H1 (cell line): Measurements from ENCODE around the gene THYN1. TPM values are rescaled to one million over a fixed set of nuclear protein-coding genes. Genes with fewer than 3 reads are reported as not detected.

ENCODE experiments used
- CTCF ChIA-PET: fragments of 300-600 bp; sonication (Branson Sonifier 250); formaldehyde crosslinking; loops from one replicate; lab custom pipeline; 2021; ENCODE audit not compliant: partially characterized antibody; lab: Charles Lee
- POLR2A ChIA-PET: fragments of 300-600 bp; sonication (Branson Sonifier 250); formaldehyde crosslinking; loops from one replicate; lab custom pipeline; 2021; ENCODE audit warnings: inconsistent platforms; ENCODE audit not compliant: partially characterized antibody; lab: Charles Lee
- DNase-seq, 2 experiments: peaks; one replicate each; pipeline versions ENCODE4 v3.0.0 to v3.0.0-alpha.2; 2010 to 2022; ENCODE audit warnings: low spot score in 2 of 2, low read depth in 1 of 2, mixed read lengths in 1 of 2
- FAIRE-seq: peaks from 2 replicates; lab custom pipeline; 2011; peaks lifted over from hg19 to GRCh38; lab: Jason Lieb, UNC
- H2AFZ ChIP-seq: 2 replicates; pipeline ENCODE4 v1.8.1; 2012; ENCODE audit warnings: low read length, inconsistent platforms
- H2AK5ac ChIP-seq: 2 replicates; pipeline ENCODE4 v1.6.1; 2013; ENCODE audit warnings: low read depth, low read length
- H2BK120ac ChIP-seq: replicated peaks from 2 replicates; pipeline ENCODE3; 2013; ENCODE audit warnings: low read depth, low read length, inconsistent platforms
- H2BK12ac ChIP-seq: 2 replicates; pipeline ENCODE4 v1.6.1; 2013; ENCODE audit warnings: low read depth, low read length
- H2BK15ac ChIP-seq: 2 replicates; pipeline ENCODE4 v1.6.1; 2013; ENCODE audit warnings: low read length
- H2BK20ac ChIP-seq: 2 replicates; pipeline ENCODE4 v1.6.1; 2013; ENCODE audit warnings: low read length
- H2BK5ac ChIP-seq: 2 replicates; pipeline ENCODE4 v1.6.1; 2013; ENCODE audit warnings: low read depth, low read length
- H3K14ac ChIP-seq: 2 replicates; pipeline ENCODE4 v1.6.1; 2013; ENCODE audit warnings: inconsistent platforms; ENCODE audit not compliant: insufficient read length
- H3K18ac ChIP-seq: 2 replicates; pipeline ENCODE4 v1.6.1; 2013; ENCODE audit warnings: low read length; ENCODE audit errors: extremely low read depth
- H3K23ac ChIP-seq: 2 replicates; pipeline ENCODE4 v1.6.1; 2013; ENCODE audit warnings: inconsistent platforms; ENCODE audit not compliant: insufficient read length
- H3K23me2 ChIP-seq: 2 replicates; pipeline ENCODE4 v1.6.1; 2013; ENCODE audit warnings: low read depth, low read length
- H3K27ac ChIP-seq: 2 replicates; pipeline ENCODE4 v1.6.1; 2011; ENCODE audit warnings: low read depth, low read length, inconsistent platforms
- H3K27me3 ChIP-seq, 4 experiments: replicated peaks in 1 of 4; 1 replicate in 1 of 4; 2 replicates in 3 of 4; pipeline versions ENCODE4 v1.6.1 to v1.8.1; 2011 to 2013; ENCODE audit warnings: low read length in 3 of 4, mild to moderate bottlenecking in 3 of 4, inconsistent platforms in 2 of 4, mixed read lengths in 2 of 4, moderate library complexity in 1 of 4; ENCODE audit not compliant: control insufficient read depth in 3 of 4, insufficient read depth in 3 of 4; ENCODE audit errors: extremely low read depth in 1 of 4
- H3K36me3 ChIP-seq, 4 experiments: 2 replicates each; pipeline versions ENCODE4 v1.6.1 to v1.8.1; 2011 to 2013; ENCODE audit warnings: mild to moderate bottlenecking in 4 of 4, low read length in 3 of 4, moderate library complexity in 2 of 4, control low read depth in 1 of 4, inconsistent platforms in 1 of 4; ENCODE audit not compliant: insufficient read depth in 4 of 4, control insufficient read depth in 2 of 4
- H3K4ac ChIP-seq: replicated peaks from 2 replicates; pipeline ENCODE3; 2013; ENCODE audit warnings: low read length, low read depth, mixed read lengths, inconsistent platforms; ENCODE audit not compliant: insufficient read length
- H3K4me1 ChIP-seq, 4 experiments: replicated peaks in 1 of 4; 1 replicate in 1 of 4; 2 replicates in 3 of 4; pipeline versions ENCODE4 v1.6.1 to v1.8.1; 2011 to 2013; ENCODE audit warnings: low read length in 3 of 4, inconsistent platforms in 2 of 4, mixed read lengths in 1 of 4; ENCODE audit not compliant: insufficient read depth in 4 of 4, control insufficient read depth in 3 of 4
- H3K4me2 ChIP-seq, 2 experiments: 2 replicates each; pipeline versions ENCODE4 v1.6.1 to v1.8.1; 2011 to 2013; ENCODE audit warnings: low read depth in 2 of 2, low read length in 2 of 2, control low read depth in 1 of 2, inconsistent platforms in 1 of 2, mild to moderate bottlenecking in 1 of 2; ENCODE audit not compliant: insufficient read depth in 1 of 2
- H3K4me3 ChIP-seq, 4 experiments: fragments of 200-600, 300-600 bp in 1 of 4; sonication (generic), shearing (Covaris generic), sonication (Bioruptor Twin) in 1 of 4; 2 replicates each; pipeline versions ENCODE4 v1.5.1 to v1.8.1; 2011 to 2016; ENCODE audit warnings: low read length in 4 of 4, low read depth in 3 of 4, control low read depth in 2 of 4, inconsistent platforms in 2 of 4, mild to moderate bottlenecking in 2 of 4, mixed read lengths in 1 of 4, moderate library complexity in 1 of 4; ENCODE audit not compliant: insufficient read depth in 2 of 4; ENCODE audit errors: extremely low read depth in 1 of 4
- H3K56ac ChIP-seq: replicated peaks from 2 replicates; pipeline ENCODE3; 2013; ENCODE audit warnings: low read depth, mild to moderate bottlenecking, mixed read lengths, low read length, inconsistent platforms; ENCODE audit not compliant: insufficient read length
- H3K79me1 ChIP-seq: 2 replicates; pipeline ENCODE4 v1.6.1; 2013; ENCODE audit warnings: low read depth, low read length, control low read depth
- H3K79me2 ChIP-seq, 2 experiments: 2 replicates each; pipeline versions ENCODE4 v1.6.1 to v1.8.1; 2012 to 2013; ENCODE audit warnings: low read length in 2 of 2, mild to moderate bottlenecking in 2 of 2, inconsistent platforms in 1 of 2; ENCODE audit not compliant: insufficient read depth in 2 of 2, control insufficient read depth in 1 of 2
- H3K9ac ChIP-seq, 4 experiments: replicated peaks in 1 of 4; 1 replicate in 1 of 4; 2 replicates in 3 of 4; pipeline versions ENCODE4 v1.6.1 to v1.8.1; 2011 to 2013; ENCODE audit warnings: low read depth in 3 of 4, low read length in 3 of 4, control low read depth in 2 of 4, mild to moderate bottlenecking in 2 of 4, moderate library complexity in 2 of 4, inconsistent platforms in 1 of 4; ENCODE audit errors: extremely low read depth in 1 of 4
- H3K9me3 ChIP-seq, 2 experiments: 2 replicates each; pipeline versions ENCODE4 v1.6.1 to v1.8.1; 2012 to 2013; ENCODE audit warnings: mild to moderate bottlenecking in 2 of 2, moderate library complexity in 2 of 2, control low read depth in 1 of 2, inconsistent platforms in 1 of 2, low read depth in 1 of 2, low read length in 1 of 2, mixed read lengths in 1 of 2; ENCODE audit not compliant: insufficient read depth in 2 of 2
- H4K20me1 ChIP-seq, 2 experiments: replicated peaks in 1 of 2; 2 replicates each; pipeline versions ENCODE3 to v1.8.1; 2011 to 2013; ENCODE audit warnings: inconsistent platforms in 2 of 2, low read length in 2 of 2, mild to moderate bottlenecking in 1 of 2; ENCODE audit not compliant: insufficient read depth in 2 of 2, control insufficient read depth in 1 of 2
- H4K5ac ChIP-seq: 2 replicates; pipeline ENCODE4 v1.6.1; 2013; ENCODE audit warnings: low read length, low read depth, mixed read lengths, inconsistent platforms; ENCODE audit not compliant: insufficient read length
- H4K8ac ChIP-seq: 2 replicates; pipeline ENCODE4 v1.8.0; 2013; ENCODE audit warnings: mild to moderate bottlenecking, moderate library complexity, low read length, inconsistent platforms; ENCODE audit not compliant: insufficient read depth; ENCODE audit errors: extremely low read depth
- H4K91ac ChIP-seq: replicated peaks from 2 replicates; pipeline ENCODE3; 2013; ENCODE audit warnings: low read length, mixed read lengths, inconsistent platforms; ENCODE audit not compliant: insufficient read length
- CTCF ChIP-seq, 3 experiments: IDR thresholded peaks; 1 replicate in 2 of 3; 2 replicates in 1 of 3; pipeline versions ENCODE4 v1.5.1 to v1.6.1; 2011; ENCODE audit warnings: low read length in 3 of 3, mild to moderate bottlenecking in 3 of 3, inconsistent platforms in 2 of 3, low read depth in 1 of 3, moderate library complexity in 1 of 3; ENCODE audit not compliant: insufficient read depth in 1 of 3; ENCODE audit errors: control extremely low read depth in 1 of 3
- GABPA ChIP-seq: IDR thresholded peaks from 2 replicates; pipeline ENCODE4 v1.6.1; 2011; ENCODE audit warnings: mild to moderate bottlenecking, low read length, moderate library complexity, borderline replicate concordance; ENCODE audit not compliant: insufficient read depth
- RAD21 ChIP-seq, 2 experiments: IDR thresholded peaks in 1 of 2; conservative IDR thresholded peaks in 1 of 2; 2 replicates each; pipeline ENCODE4 v1.6.1; 2011; ENCODE audit warnings: low read depth in 2 of 2, low read length in 2 of 2, improper control_type of control experiment in 1 of 2, inconsistent platforms in 1 of 2, mild to moderate bottlenecking in 1 of 2, moderate library complexity in 1 of 2
- WGBS, 2 experiments: shearing (Covaris generic) in 1 of 2; methylation state at CpG; one replicate each; pipeline versions ENCODE4 v1.1.6 to v1.1.7; 2013 to 2015; ENCODE audit warnings: low lambda C conversion rate in 2 of 2, mixed read lengths in 2 of 2, inconsistent platforms in 1 of 2, low coverage in 1 of 2, missing lambda C conversion rate in 1 of 2; ENCODE audit not compliant: insufficient replicate concordance in 2 of 2, insufficient coverage in 1 of 2, insufficient read length in 1 of 2; ENCODE audit errors: extremely low coverage in 1 of 2, missing lambda C conversion rate in 1 of 2; 5-methylcytosine and 5-hydroxymethylcytosine counted together
- polyA plus RNA-seq, 7 experiments: library from polyadenylated mRNA; depleted of rRNA in 3 of 7; stranded (reverse) in 5 of 7; unstranded in 2 of 7; fragments of >200 nt in 5 of 7; fragments of 200-250 nt in 2 of 7; gene quantifications; 1 replicate in 5 of 7; 2 replicates in 1 of 7; 4 replicates in 1 of 7; pipeline versions ENCODE4 v1.2.1 to v1.2.3, GENCODE V29; 2011 to 2013; ENCODE audit warnings: missing spikeins in 2 of 7, mixed read lengths in 2 of 7
- total RNA-seq: library from RNA; stranded (reverse); fragmentation: NEBNext Ultra II Directional; extraction: Animal tissue kit (Norgen Biotek cat#: 25700); gene quantifications from 2 replicates; pipeline ENCODE4 v1.2.1, GENCODE V29; 2021

THYN1 gene
- total and polyA plus RNA-seq, 2 of the 8 experiments (the other 6 are each of a cell fraction or from before 2014, with no cell fraction given) = 77.3 to 95.1 TPM

GRCh38 chr11:134207538-134208239 lies 45.5 kb downstream of the THYN1 start:
- Histone ChIP-seq H3K56ac (no peak overlapping the region), H4K91ac (no peak overlapping the region), H3K9ac (no peak overlapping the region), H2BK5ac (no peak overlapping the region), H3K18ac (no peak overlapping the region), H3K9me3 (no peaks in the 10 kb centered on the region), H3K36me3 (peaks cover 14 to 60% (median 41%) of the 10 kb centered on the region in 4 experiments; a peak in 7 of 8 replicates), H2BK120ac (no peak overlapping the region), H3K27me3 (no peaks in the 10 kb centered on the region), H2AFZ (no peak overlapping the region), H3K4me3 (no peak overlapping the region), H3K4ac (no peak overlapping the region), H3K79me1 (peaks cover 4% of the 10 kb centered on the region; the same call in 1 of the 2 replicates), H2BK20ac (no peak overlapping the region), H3K23ac (no peak overlapping the region), H2BK12ac (no peak overlapping the region), H3K27ac (no peak overlapping the region), H4K8ac (no peak overlapping the region), H3K79me2 (peaks cover 0 to 17% of the 10 kb centered on the region in 2 experiments; a peak in 2 of 4 replicates), H4K5ac (no peak overlapping the region), H2AK5ac (no peak overlapping the region), H3K4me1 (no peaks in the 10 kb centered on the region), H3K23me2 (no peaks in the 10 kb centered on the region; the same call in 1 of the 2 replicates), H3K14ac (no peak overlapping the region), H4K20me1 (peaks cover 0 to 4% of the 10 kb centered on the region in 2 experiments), H2BK15ac (no peak overlapping the region), H3K4me2 (no peak overlapping the region)
- DNase-seq (peak in 1 of 2 experiments; percentile 82), FAIRE-seq (no peak)
- CTCF ChIA-PET = interaction anchor here (0.6 to 3.1 kb wide), 15 partner anchors 9 to 157 kb away, joined by 3 to 11 read pairs (median 3); no protein-coding TSS in a partner anchor
- WGBS, 2 experiments = 88% methylated on average over 16 of the region's 16 CpGs; no CpG with 5 or more reads in 1 of the 2 experiments
- TF ChIP-seq CTCF (IDR thresholded peaks at IDR 0.05; ENCODE audit: control extremely low read depth in 1 of 3, insufficient read depth in 1 of 3, low read depth in 1 of 3, low read length in 3 of 3) (peak; percentile 25 to 44 (median 41); a peak in 3 of 4 replicates), GABPA (no peak), RAD21 (IDR thresholded peaks at IDR 0.05 in 1 of 2, conservative IDR thresholded peaks at IDR 0.05 in 1 of 2; ENCODE audit: low read depth in 2 of 2, low read length in 2 of 2) (0 out of 4 replicates have a peak, but pooled peaks of 1 of the 2 experiments have one; percentile 12)
- POLR2A ChIA-PET = interaction anchor here (0.8 kb wide), 1 partner anchor 11 kb away, joined by 3 read pairs; no protein-coding TSS in a partner anchor
